IMR-90 (cell line): ENCODE results near the gene CADM2. TPM values are rescaled to one million over a fixed set of nuclear protein-coding genes. Genes with fewer than 3 reads are reported as not detected.
A peak's percentile ranks its signal among the peaks of the same experiment; 100 is the strongest.

Experiments
- ATAC-seq: fragments of 200-7000 bp; cut with Tn5 transposase; 2 replicates; pipeline ENCODE4 v1.9.1; 2020; ENCODE audit warnings: low read depth, mild to moderate bottlenecking, moderate library complexity
- BruUV-seq: library from RNA; stranded (reverse); fragments of 400-500 nt; replicated peaks from 2 replicates; lab custom pipeline; 2021; lab: Mats Ljungman, UMichigan
- CTCF ChIA-PET: fragments of 300-600 bp; formaldehyde crosslinking; extraction: SDS; loops from one replicate; lab custom pipeline; 2021; ENCODE audit warnings: antibody characterized with exemption; lab: Yijun Ruan, JAX
- POLR2A ChIA-PET: fragments of 300-600 bp; sonication (Branson Sonifier 250); formaldehyde crosslinking; loops from one replicate; lab custom pipeline; 2022; ENCODE audit warnings: antibody characterized with exemption; ENCODE audit not compliant: unreplicated experiment; lab: Charles Lee
- DNase-seq: peaks from one replicate; pipeline ENCODE4 v3.0.0; 2013
- H2AFZ ChIP-seq: replicated peaks from 2 replicates; pipeline ENCODE3; 2013; ENCODE audit warnings: low read length, mild to moderate bottlenecking; ENCODE audit not compliant: poor library complexity
- H2AK5ac ChIP-seq: 2 replicates; pipeline ENCODE4 v1.6.1; 2013; ENCODE audit warnings: low read depth, low read length, inconsistent platforms
- H2AK9ac ChIP-seq: replicated peaks from 2 replicates; pipeline ENCODE3; 2013; ENCODE audit warnings: mild to moderate bottlenecking, low read depth, low read length, moderate library complexity; ENCODE audit not compliant: poor library complexity
- H2BK120ac ChIP-seq: 2 replicates; pipeline ENCODE4 v1.6.1; 2013; ENCODE audit warnings: low read depth, low read length, inconsistent platforms
- H2BK15ac ChIP-seq: 3 replicates; pipeline ENCODE4 v1.6.1; 2013; ENCODE audit warnings: low read depth, low read length, inconsistent platforms
- H2BK20ac ChIP-seq: 2 replicates; pipeline ENCODE4 v1.6.1; 2013; ENCODE audit warnings: low read depth, mild to moderate bottlenecking, inconsistent platforms, low read length, moderate library complexity
- H2BK5ac ChIP-seq: 2 replicates; pipeline ENCODE4 v1.6.1; 2013; ENCODE audit warnings: mild to moderate bottlenecking, low read depth, low read length, inconsistent platforms; ENCODE audit not compliant: poor library complexity, severe bottlenecking
- H3K14ac ChIP-seq: replicated peaks from 2 replicates; pipeline ENCODE4 v1.6.1; 2013; ENCODE audit warnings: low read depth, low read length, inconsistent platforms
- H3K18ac ChIP-seq: 2 replicates; pipeline ENCODE4 v1.6.1; 2013; ENCODE audit warnings: low read depth, low read length, control low read depth
- H3K23ac ChIP-seq: 2 replicates; pipeline ENCODE4 v1.6.1; 2013; ENCODE audit warnings: low read depth, low read length, inconsistent platforms
- H3K27ac ChIP-seq: 2 replicates; pipeline ENCODE4 v1.5.1; 2013; ENCODE audit warnings: mild to moderate bottlenecking, control low read depth, low read length; ENCODE audit not compliant: insufficient read depth
- H3K27me3 ChIP-seq: 2 replicates; pipeline ENCODE4 v1.6.1; 2013; ENCODE audit warnings: low read length; ENCODE audit not compliant: control insufficient read depth, insufficient read depth
- H3K36me3 ChIP-seq: 2 replicates; pipeline ENCODE4 v1.6.1; 2013; ENCODE audit warnings: low read length, mixed read lengths; ENCODE audit not compliant: control insufficient read depth, insufficient read depth
- H3K4ac ChIP-seq: 2 replicates; pipeline ENCODE4 v1.6.1; 2013; ENCODE audit warnings: low read depth, low read length, inconsistent platforms
- H3K4me1 ChIP-seq: 2 replicates; pipeline ENCODE4 v1.6.1; 2013; ENCODE audit warnings: low read length, mixed read lengths; ENCODE audit not compliant: control insufficient read depth, insufficient read depth
- H3K4me2 ChIP-seq: 2 replicates; pipeline ENCODE4 v1.6.1; 2013; ENCODE audit warnings: low read depth, mild to moderate bottlenecking, control low read depth, low read length, moderate library complexity
- H3K4me3 ChIP-seq: 2 replicates; pipeline ENCODE4 v1.5.1; 2013; ENCODE audit warnings: low read depth, mild to moderate bottlenecking, control low read depth, low read length, moderate library complexity; ENCODE audit not compliant: insufficient read depth
- H3K56ac ChIP-seq: 2 replicates; pipeline ENCODE4 v1.6.1; 2013; ENCODE audit warnings: low read length, inconsistent platforms; ENCODE audit not compliant: insufficient read depth; ENCODE audit errors: extremely low read depth
- H3K79me1 ChIP-seq, 2 experiments: 2 replicates each; pipeline ENCODE4 v1.6.1; 2013; ENCODE audit warnings: low read length in 2 of 2, inconsistent platforms in 1 of 2, low read depth in 1 of 2
- H3K9ac ChIP-seq: 2 replicates; pipeline ENCODE4 v1.6.1; 2013; ENCODE audit warnings: low read depth, low read length, control low read depth
- H3K9me1 ChIP-seq: 2 replicates; pipeline ENCODE4 v1.6.1; 2013; ENCODE audit warnings: low read length, inconsistent platforms; ENCODE audit not compliant: insufficient read depth
- H3K9me3 ChIP-seq: 2 replicates; pipeline ENCODE4 v1.6.1; 2013; ENCODE audit warnings: low read length; ENCODE audit not compliant: control insufficient read depth, insufficient read depth
- H4K20me1 ChIP-seq: 2 replicates; pipeline ENCODE4 v1.6.1; 2013; ENCODE audit warnings: low read length, inconsistent platforms; ENCODE audit not compliant: insufficient read depth
- H4K5ac ChIP-seq: 2 replicates; pipeline ENCODE4 v1.6.1; 2013; ENCODE audit warnings: mild to moderate bottlenecking, low read depth, low read length, control low read depth
- H4K8ac ChIP-seq, 2 experiments: 2 replicates each; pipeline ENCODE4 v1.6.1; 2013; ENCODE audit warnings: low read depth in 2 of 2, low read length in 2 of 2, control low read depth in 1 of 2, inconsistent platforms in 1 of 2
- H4K91ac ChIP-seq: 2 replicates; pipeline ENCODE4 v1.6.1; 2013; ENCODE audit warnings: low read depth, low read length, inconsistent platforms; ENCODE audit not compliant: insufficient read depth
- CTCF ChIP-seq: conservative IDR thresholded peaks from 2 replicates; pipeline ENCODE4 v1.5.1; 2012; ENCODE audit warnings: mild to moderate bottlenecking, low read depth, low read length, improper control_type of control experiment
- MAFK ChIP-seq: IDR thresholded peaks from 2 replicates; pipeline ENCODE4 v1.6.1; 2012; ENCODE audit warnings: low read depth, low read length, improper control_type of control experiment
- MXI1 ChIP-seq: IDR thresholded peaks from 2 replicates; pipeline ENCODE4 v1.6.1; 2012; ENCODE audit warnings: low read depth, mild to moderate bottlenecking, low read length, moderate library complexity, borderline replicate concordance
- NFE2L2 ChIP-seq: fragments of 150-350 bp; IDR thresholded peaks from 2 replicates; pipeline ENCODE4 v1.6.1; 2016; ENCODE audit warnings: low read depth, mild to moderate bottlenecking, low read length
- RAD21 ChIP-seq: IDR thresholded peaks from 2 replicates; pipeline ENCODE4 v1.6.1; 2012; ENCODE audit warnings: low read length, improper control_type of control experiment
- RCOR1 ChIP-seq: IDR thresholded peaks from 2 replicates; pipeline ENCODE4 v1.6.1; 2012; ENCODE audit warnings: mild to moderate bottlenecking, low read length, improper control_type of control experiment; ENCODE audit not compliant: insufficient replicate concordance
- SMC3 ChIP-seq: fragments of 150-350 bp; IDR thresholded peaks from 2 replicates; pipeline ENCODE4 v1.6.1; 2016; ENCODE audit warnings: low read depth, mild to moderate bottlenecking, antibody characterized with exemption, low read length, moderate library complexity
- USF2 ChIP-seq: fragments of 150-350 bp; IDR thresholded peaks from 2 replicates; pipeline ENCODE4 v1.6.1; 2017; ENCODE audit warnings: mild to moderate bottlenecking, antibody characterized with exemption, low read length, low read depth
- WGBS, 2 experiments: methylation state at CpG; one replicate each; pipeline versions ENCODE4 v1.1.5 to v1.1.7; 2013; ENCODE audit warnings: missing lambda C conversion rate in 2 of 2; ENCODE audit not compliant: insufficient read length in 1 of 2; ENCODE audit errors: extremely low coverage in 2 of 2; 5-methylcytosine and 5-hydroxymethylcytosine counted together
- dilution Hi-C: fragments of 300-500 bp; cut with HindIII; formaldehyde crosslinking; loops from one replicate; pipeline ENCODE4 v1.14.3; 2018; ENCODE audit warnings: low sequenced_read_pairs; ENCODE audit not compliant: unreplicated experiment
- in situ Hi-C: fragments of 300-500 bp; cut with MboI; formaldehyde crosslinking; loops from 3 replicates; pipeline ENCODE4 v1.14.3; 2019; ENCODE audit warnings: low sequenced_read_pairs, inconsistent platforms, mixed read lengths
- intact Hi-C: fragments of 100-400 bp; cut with micrococcal nuclease; formaldehyde crosslinking; loops from 2 replicates; pipeline ENCODE4 v1.10.0; 2022
- polyA plus RNA-seq, 3 experiments: library from polyadenylated mRNA; depleted of rRNA; stranded (reverse); fragments of >200 nt; gene quantifications; 2 replicates each; pipeline ENCODE4 v1.2.3, GENCODE V29; 2012; ENCODE audit warnings: low replicate concordance in 1 of 3
- total RNA-seq: library from RNA; depleted of rRNA; stranded (reverse); fragments of >200 nt; gene quantifications from 2 replicates; pipeline ENCODE4 v1.2.3, GENCODE V29; 2012

CADM2 gene
- total and polyA plus RNA-seq, 2 of the 4 experiments (the other 2 are of a cell fraction): not detected

- Histone ChIP-seq H3K9me3 (no peaks in the 10 kb centered on the region), H3K18ac (no peak overlapping the region), H2AK5ac (no peak overlapping the region), H2AK9ac (no peak overlapping the region), H3K27ac (no peak overlapping the region), H3K4ac (no peak overlapping the region), H3K27me3 (no peaks in the 10 kb centered on the region), H2AFZ (no peak overlapping the region), H2BK20ac (no peak overlapping the region), H3K79me1 (no peaks in the 10 kb centered on the region), H4K91ac (no peak overlapping the region), H3K4me2 (no peak overlapping the region), H3K9me1 (no peaks in the 10 kb centered on the region), H2BK120ac (no peak overlapping the region), H4K8ac (no peak overlapping the region), H2BK15ac (no peak overlapping the region), H3K36me3 (no peaks in the 10 kb centered on the region), H4K5ac (no peak overlapping the region), H2BK5ac (no peak overlapping the region), H3K23ac (no peak overlapping the region), H3K4me3 (no peak overlapping the region), H3K56ac (no peak overlapping the region), H3K14ac (no peak overlapping the region), H3K9ac (no peak overlapping the region), H4K20me1 (no peaks in the 10 kb centered on the region), H3K4me1 (no peaks in the 10 kb centered on the region)
- POLR2A ChIA-PET: no interaction called here
- BruUV-seq: no TSS peak
- no CpG with 5 or more reads among the region's 4 CpGs for WGBS, 2 experiments
- dilution Hi-C loops: no loop called here
- DNase-seq (peak; percentile 55), ATAC-seq (peak; percentile 75; the same call in 1 of the 2 replicates)
- TF ChIP-seq USF2 (no peak), RCOR1 (no peak), NFE2L2 (no peak), CTCF (peak; percentile 79), SMC3 (peak; percentile 43; the same call in 1 of the 2 replicates), MAFK (no peak), RAD21 (peak; percentile 76), MXI1 (no peak)
- CTCF ChIA-PET: interaction anchor here (0.8 to 1.0 kb wide), 2 partner anchors 9 to 20 kb away, joined by 3 to 4 read pairs; no protein-coding TSS in a partner anchor
- intact Hi-C loops: no loop called here
- in situ Hi-C loops: no loop called here
These were observed 617.4 kb downstream of the CADM2 start for GRCh38 chr3:85576091-85576690.
